ENCODE results near the gene ARHGAP45.

- TF ChIP-seq POLR2AphosphoS5 (IDR thresholded peaks at IDR 0.05; ENCODE audit: borderline replicate concordance, low read depth, low read length) = no peak
- no peak for TF ChIP-seq EZH2 (IDR thresholded peaks at IDR 0.05)
- no peak for TF ChIP-seq FOXP2 (optimal IDR thresholded peaks at IDR 0.05; ENCODE audit: control extremely low read depth, extremely low read length, insufficient read depth)
Measured at GRCh38 chr19:1052349-1052975, 14.5 kb upstream of the ARHGAP45 start.
